ENCODE results near the gene GALR2. TPM values are rescaled to one million over a fixed set of nuclear protein-coding genes. Genes with fewer than 3 reads are reported as not detected.

Gene GALR2
- total RNA-seq, 6 donors from 2014 or later, result 0.61 TPM; not detected in 5

GRCh38 chr17:76092526-76093413 is 18.2 kb downstream of the GALR2 start:
- 99% methylated on average over 16 to 19 of the region's 20 CpGs for WGBS, 2 donors
- Histone ChIP-seq H3K36me3 (peaks cover 39 to 99% (median 85%) of the 10 kb centered on the region in 4 donors), H3K27me3 (no peaks in the 10 kb centered on the region), H3K4me3 (no peak overlapping the region), H3K4me1 (no peaks in the 10 kb centered on the region), H3K27ac (no peak overlapping the region), H3K9me3 (no peaks in the 10 kb centered on the region)
- no peak for TF ChIP-seq CTCF (IDR thresholded peaks at IDR 0.05)
- TF ChIP-seq POLR2AphosphoS5 (IDR thresholded peaks at IDR 0.05), result no peak
- TF ChIP-seq EP300 (IDR thresholded peaks at IDR 0.05), result no peak
- no peak for TF ChIP-seq POLR2A (IDR thresholded peaks at IDR 0.05)
- DNase-seq (no peak), ATAC-seq (ENCODE audit: low FRiP score in 2 of 2) (no peak)

- no peak overlapping the region for H3K27ac ChIP-seq
- no peak for ATAC-seq (ENCODE audit: low FRiP score in 2 of 2)
- H3K36me3 ChIP-seq, result peaks cover 26 to 94% (median 80%) of the 10 kb centered on the region in 4 donors
- TF ChIP-seq EP300 (IDR thresholded peaks at IDR 0.05) (no peak), CTCF (IDR thresholded peaks at IDR 0.05) (no peak), POLR2AphosphoS5 (IDR thresholded peaks at IDR 0.05) (no peak), POLR2A (IDR thresholded peaks at IDR 0.05) (no peak)
- H3K27me3 ChIP-seq, result no peaks in the 10 kb centered on the region
- WGBS, 2 donors, result 85 to 90% methylated on average over 3 to 11 of the region's 11 CpGs
- H3K9me3 ChIP-seq, result no peaks in the 10 kb centered on the region
- DNase-seq, result no peak
- H3K4me3 ChIP-seq, result no peak overlapping the region
- no peaks in the 10 kb centered on the region for H3K4me1 ChIP-seq
Measured at GRCh38 chr17:76094046-76094445, 19.5 kb downstream of the GALR2 start.

- H3K27me3 ChIP-seq, result no peaks in the 10 kb centered on the region
- TF ChIP-seq CTCF (IDR thresholded peaks at IDR 0.05) (no peak), EP300 (IDR thresholded peaks at IDR 0.05) (no peak), POLR2AphosphoS5 (IDR thresholded peaks at IDR 0.05) (no peak), POLR2A (IDR thresholded peaks at IDR 0.05) (no peak)
- no peak for ATAC-seq (ENCODE audit: low FRiP score in 2 of 2)
- no peak overlapping the region for H3K4me3 ChIP-seq
- no peak for DNase-seq
- WGBS, 2 donors, result 86 to 92% methylated on average over 13 of the region's 13 CpGs
- H3K4me1 ChIP-seq, result no peaks in the 10 kb centered on the region
- H3K36me3 ChIP-seq, result peaks cover 24 to 94% (median 71%) of the 10 kb centered on the region in 4 donors
- no peaks in the 10 kb centered on the region for H3K9me3 ChIP-seq
- no peak overlapping the region for H3K27ac ChIP-seq
Measured at GRCh38 chr17:76095943-76096342, 21.4 kb downstream of the GALR2 start.

- Histone ChIP-seq H3K4me3 (no peak overlapping the region), H3K4me1 (peaks cover 8 to 17% (median 13%) of the 10 kb centered on the region in 4 donors), H3K27me3 (no peaks in the 10 kb centered on the region), H3K9me3 (no peaks in the 10 kb centered on the region), H3K36me3 (peaks cover 24 to 87% (median 67%) of the 10 kb centered on the region in 4 donors), H3K27ac (no peak overlapping the region)
- DNase-seq (no peak), ATAC-seq (ENCODE audit: low FRiP score in 2 of 2) (no peak)
- TF ChIP-seq EP300 (IDR thresholded peaks at IDR 0.05) (no peak), CTCF (IDR thresholded peaks at IDR 0.05) (no peak), POLR2AphosphoS5 (IDR thresholded peaks at IDR 0.05) (no peak), POLR2A (IDR thresholded peaks at IDR 0.05) (no peak)
- 89 to 95% methylated on average over 19 of the region's 19 CpGs for WGBS, 2 donors
Measured at GRCh38 chr17:76097716-76098295, 23.2 kb downstream of the GALR2 start.
